ENCODE measurements around the gene TRAF3IP3.

TRAF3IP3 gene

GRCh38 chr1:209825591-209826434 lies 70.0 kb downstream of the TRAF3IP3 start:
- DNase-seq, result no peak

- peak in 55 of 56 donors; percentile 56 to 96 (median 86) for DNase-seq
These were observed 71.8 kb downstream of the TRAF3IP3 start, which contains the start of gene UTP25 for GRCh38 chr1:209827384-209828262. UTP25 (plus strand) TSS chr1:209827972; CDS start chr1:209828064, 92 bp downstream.

GRCh38 chr1:209829716-209830115 lies 73.9 kb downstream of the TRAF3IP3 start:
- DNase-seq, result no peak

GRCh38 chr1:209830722-209831121 lies 74.9 kb downstream of the TRAF3IP3 start:
- no peak for DNase-seq

GRCh38 chr1:209831615-209832014 lies 75.8 kb downstream of the TRAF3IP3 start:
- no peak for DNase-seq
